Activated CD8-positive, alpha-beta memory T cell treated with anti-CD3 and anti-CD28 coated beads for 1 hour (primary cell): ENCODE data around the gene PRKAB2.
"Not testable (repeated sequence)": the region's sequence is repeated elsewhere in the genome, so short reads cannot be mapped to it uniquely, and the experiment has no call there.

Source experiments
- DNase-seq, 2 donors: peaks; one replicate each; pipeline ENCODE4 v3.0.0-alpha.2; 2020; ENCODE audit warnings: low read depth in 1 of 2; ENCODE audit errors: extremely low read depth in 1 of 2

The PRKAB2 gene

GRCh38 chr1:147111381-147112130, 60.7 kb downstream of the PRKAB2 start:
- DNase-seq, result no peak

- DNase-seq, result no peak
Observed at GRCh38 chr1:147110872-147111271, 61.4 kb downstream of the PRKAB2 start.

- no peak for DNase-seq
Observed at GRCh38 chr1:147110434-147110833, 61.8 kb downstream of the PRKAB2 start.

GRCh38 chr1:147109762-147110161, 62.5 kb downstream of the PRKAB2 start:
- no peak for DNase-seq

GRCh38 chr1:147109041-147109440, 63.2 kb downstream of the PRKAB2 start:
- no peak for DNase-seq

- DNase-seq, result not testable (repeated sequence)
Observed at GRCh38 chr1:147106407-147106881, 65.8 kb downstream of the PRKAB2 start.

GRCh38 chr1:147105909-147106308, 66.4 kb downstream of the PRKAB2 start:
- DNase-seq, result no peak
